Activated CD4-positive, alpha-beta T cell treated with anti-CD3 and anti-CD28 coated beads, Interleukin-2, Interleukin-6, amounts not matched to agents 100 ng/mL and 50 ng/mL, durations not matched to agents 16 hours and 8 hours (primary cell): ENCODE data around the gene SLC51B.
"Not testable (repeated sequence)": the region's sequence is repeated elsewhere in the genome, so short reads cannot be mapped to it uniquely, and the experiment has no call there.

Experiments used
- DNase-seq: peaks from one replicate; pipeline ENCODE4 v3.0.0-alpha.2; 2020

The SLC51B gene

DNA sequence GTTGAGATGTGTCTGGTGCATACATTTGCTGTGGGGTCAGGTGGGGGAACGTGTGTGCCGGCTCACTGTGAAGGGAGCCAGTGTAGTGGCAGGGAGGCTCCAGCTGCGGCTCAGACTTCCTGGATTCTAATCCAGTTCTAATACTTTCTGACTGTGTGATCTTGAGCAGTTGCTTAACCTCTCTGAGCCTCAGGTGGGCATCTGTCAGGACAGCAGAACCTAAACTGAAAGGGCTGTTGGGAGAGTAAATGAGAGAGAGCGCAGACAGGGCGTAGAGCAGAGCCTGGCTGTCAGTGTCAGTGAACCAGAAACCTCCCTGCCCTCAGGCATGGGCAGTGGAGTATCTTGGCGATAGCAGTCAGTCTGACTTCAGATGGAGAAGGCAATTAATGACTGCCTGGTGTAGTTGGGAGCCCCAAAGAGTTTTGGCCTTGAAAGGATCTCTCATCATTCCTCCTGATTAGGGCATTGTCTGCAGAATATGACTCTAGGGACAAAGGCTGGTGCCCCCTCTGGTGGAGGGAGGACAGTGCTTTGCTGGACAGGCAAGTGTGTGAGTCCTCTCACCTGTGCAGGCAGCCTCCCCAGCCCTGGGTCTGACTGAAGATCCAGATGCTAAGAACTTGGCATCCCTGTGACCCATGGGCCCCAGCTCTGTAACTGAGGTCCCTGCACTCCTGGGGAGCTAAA, 40.9 kb downstream of the SLC51B start:
- DNase-seq: peak; percentile 21

DNA sequence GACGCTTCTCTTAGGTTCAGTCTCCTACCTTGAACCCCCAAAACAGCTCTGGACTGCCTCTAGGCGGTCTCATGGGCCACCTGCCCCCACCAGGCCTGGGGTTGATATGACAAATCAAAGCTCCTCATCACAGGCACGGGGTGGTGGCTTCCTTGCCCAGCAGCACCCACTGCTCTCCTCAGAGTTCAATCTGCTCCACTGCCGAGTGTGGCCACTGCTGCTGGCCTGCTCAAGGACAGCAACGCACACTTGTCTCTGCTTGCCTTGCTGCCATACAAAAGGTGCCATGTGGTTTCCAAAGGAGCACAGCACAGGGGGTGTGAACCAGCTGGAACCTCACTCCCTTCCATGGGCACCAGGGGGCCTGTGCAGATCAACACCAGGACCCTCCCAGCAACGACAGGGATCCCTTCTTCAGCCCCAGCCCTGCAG, 41.5 kb downstream of the SLC51B start:
- no peak for DNase-seq

DNA sequence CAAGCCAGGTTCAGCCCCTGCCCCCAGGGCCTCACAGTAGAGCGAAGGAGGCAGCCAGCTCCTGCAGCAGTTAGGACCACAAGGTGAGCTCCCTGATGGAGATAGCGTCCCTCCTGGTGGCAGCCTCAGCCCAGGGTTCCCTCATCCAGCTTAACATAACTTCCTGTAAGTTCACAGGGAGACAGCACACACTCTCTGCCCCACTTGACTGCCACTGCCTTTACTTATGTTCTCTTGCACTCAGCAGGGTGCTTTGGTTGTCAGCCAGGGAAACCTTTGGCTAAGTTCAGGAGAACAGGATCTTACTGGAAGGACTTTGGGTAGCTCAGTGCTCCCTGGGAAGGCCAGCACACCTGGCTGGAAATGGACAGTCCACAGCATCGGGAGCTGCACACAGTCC, 42.2 kb downstream of the SLC51B start:
- no peak for DNase-seq

DNA sequence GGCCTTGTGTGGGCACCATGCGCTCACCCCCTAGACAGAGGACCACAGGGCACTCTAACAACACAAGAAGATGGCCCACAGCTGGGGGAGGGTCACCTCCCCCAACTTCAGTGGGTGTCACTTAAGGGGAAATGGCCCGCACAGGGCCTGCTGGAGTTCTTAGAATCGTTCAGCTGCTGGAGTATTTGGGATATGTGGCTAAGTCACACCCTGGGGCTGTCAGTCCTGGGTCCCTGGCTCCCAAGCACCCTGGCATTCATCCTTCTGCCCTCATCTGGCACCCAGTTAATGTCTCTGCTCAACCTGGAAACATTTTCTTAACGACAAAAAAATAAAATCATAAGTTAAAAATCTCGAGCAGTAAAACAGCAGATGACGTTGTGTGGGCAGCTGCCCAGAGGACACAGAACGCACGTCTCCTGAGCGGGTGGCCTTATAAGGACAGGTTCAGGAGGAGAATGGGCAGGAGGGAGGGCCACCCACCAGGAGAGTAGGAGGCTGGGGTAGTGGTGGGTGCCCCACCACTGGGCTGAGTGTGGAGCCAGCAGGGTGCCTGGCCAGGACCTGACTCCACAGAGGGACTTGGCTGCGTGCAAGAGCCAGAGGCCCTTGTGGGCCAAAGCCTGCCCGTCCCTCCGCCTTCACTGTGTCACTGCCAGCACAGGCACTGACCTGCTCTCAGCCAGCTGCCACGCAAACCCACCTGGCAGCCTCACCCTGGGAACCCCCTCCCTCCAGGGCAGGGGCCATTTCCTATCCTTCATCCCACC, 42.9 kb downstream of the SLC51B start:
- DNase-seq: no peak

DNA sequence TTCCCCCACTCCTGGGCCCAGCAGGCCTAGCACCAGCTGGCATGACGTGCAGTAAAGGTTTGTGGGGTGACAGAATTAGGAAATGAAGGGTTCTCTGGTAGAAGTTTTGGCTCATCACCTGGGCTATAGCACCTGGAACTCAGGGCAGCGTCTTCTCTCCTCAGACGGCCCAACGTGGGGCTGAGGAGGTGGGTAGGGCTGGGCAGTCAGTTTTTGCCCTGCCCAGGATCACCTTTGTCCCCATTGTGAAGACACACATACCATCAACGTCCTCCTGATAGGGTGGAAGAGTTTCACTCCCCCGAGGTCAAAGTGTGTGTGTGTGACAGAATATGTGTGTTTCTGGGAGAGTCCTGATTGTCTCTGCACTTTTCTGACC, 43.4 kb downstream of the SLC51B start:
- DNase-seq: no peak

DNA sequence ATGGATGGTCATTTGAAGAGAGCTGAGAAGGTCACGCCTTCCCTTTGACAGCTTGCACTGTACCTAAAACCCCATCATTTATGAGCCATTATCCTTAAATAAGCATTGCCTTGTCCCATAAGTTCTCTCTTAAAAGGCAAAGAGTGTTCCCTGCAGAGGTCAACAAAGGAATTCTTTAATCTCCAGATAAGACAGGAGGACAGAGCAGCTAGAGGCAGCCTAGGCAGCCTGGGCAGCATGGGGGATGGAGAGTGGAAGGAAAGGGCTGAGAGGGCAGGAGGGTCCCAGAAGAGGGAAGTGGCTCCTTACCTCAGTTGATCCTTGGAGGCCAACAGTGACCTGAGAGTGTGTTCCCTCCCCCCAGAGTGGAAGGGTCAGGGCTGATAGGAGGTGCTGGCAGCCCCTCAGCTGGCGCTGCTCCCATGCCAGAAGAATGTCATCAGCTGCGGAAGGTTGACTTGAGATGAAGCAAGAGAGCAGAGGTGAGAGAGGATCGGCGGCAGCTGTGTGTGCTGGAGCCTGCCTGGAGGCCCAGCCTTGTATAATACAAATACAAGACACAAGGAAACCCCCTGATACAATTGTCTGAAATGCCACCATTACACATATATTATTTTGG, 44.1 kb downstream of the SLC51B start:
- no peak for DNase-seq

DNA sequence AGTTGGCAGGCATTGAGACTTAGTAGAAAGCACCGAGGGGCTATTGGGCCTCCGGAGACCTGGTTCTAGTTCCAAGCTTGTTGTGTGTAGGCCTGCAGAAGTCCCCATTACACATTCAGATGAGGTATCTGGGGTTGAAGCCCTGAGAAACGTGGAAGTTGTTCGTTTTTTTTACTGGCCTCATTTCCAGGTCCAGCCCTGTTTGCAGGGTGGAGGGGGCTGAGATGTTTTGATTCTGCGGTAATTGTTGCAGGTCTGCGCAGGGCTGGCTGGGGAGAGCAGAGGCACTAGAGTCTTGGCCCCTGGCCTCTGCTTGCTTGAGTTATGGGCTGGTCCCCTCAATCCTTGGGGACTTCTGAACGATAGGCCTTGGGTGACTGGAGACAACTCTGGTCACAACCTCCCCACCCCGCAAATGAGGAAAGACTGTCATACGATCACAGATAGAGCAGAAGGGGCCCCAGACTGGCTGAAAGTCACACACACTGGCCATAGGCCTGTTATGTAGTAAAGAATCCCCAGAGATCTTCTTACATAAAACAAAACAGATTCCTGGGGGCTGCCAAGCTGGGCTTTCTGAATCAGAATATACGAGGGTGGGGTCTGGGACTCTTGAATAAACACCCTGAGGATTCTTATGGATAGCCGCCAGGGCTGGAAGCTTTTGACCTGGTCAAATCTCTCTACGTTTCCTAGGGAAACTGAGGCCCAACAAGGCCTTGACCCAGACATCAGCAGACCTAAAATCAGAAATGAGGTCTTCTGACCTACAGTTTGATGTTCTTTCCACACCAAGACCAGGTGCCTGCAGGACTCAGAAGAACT, 47.0 kb downstream of the SLC51B start:
- DNase-seq: no peak

DNA sequence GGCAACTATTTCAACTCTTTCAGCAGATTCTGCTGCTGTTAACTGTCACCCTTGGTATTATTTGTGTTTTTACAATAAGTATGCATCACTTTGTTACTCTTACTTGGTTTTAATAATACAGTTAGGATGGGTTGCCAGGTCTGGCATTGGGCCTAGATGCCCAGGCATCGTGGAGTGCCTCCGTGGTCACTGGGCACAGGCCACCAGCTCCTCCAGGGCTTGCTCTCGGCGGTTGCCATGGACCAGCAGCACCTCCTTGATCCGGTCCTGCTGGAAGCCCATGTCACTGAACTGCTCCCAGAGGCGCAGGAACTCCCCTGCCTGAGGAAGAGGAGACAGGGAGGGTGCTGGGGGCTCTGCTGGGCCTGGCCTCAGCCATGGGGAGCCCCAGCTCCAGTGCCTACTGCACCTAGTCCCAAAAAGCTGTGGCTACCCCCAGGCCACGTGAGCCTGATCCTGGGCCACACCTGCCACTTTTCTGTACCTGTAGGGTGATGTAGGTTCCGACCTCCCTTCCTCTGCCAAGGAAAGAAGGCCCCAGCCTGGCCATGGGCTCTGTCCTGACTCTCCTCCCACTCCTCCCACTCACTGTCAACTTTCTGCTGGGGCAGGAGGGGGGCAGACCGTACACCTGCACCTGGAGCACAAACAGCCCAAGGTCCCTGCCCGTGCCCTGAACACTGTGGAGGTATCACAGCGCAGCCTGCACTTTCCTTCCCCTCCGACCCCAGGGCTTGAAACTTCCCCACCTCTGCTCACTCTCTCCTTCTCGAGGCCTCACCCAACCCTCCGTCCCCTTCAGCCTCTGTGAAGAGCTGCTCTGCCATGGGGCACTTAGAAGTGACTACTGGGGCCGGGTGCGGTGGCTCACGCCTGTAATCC, 48.0 kb downstream of the SLC51B start:
- DNase-seq: no peak

DNA sequence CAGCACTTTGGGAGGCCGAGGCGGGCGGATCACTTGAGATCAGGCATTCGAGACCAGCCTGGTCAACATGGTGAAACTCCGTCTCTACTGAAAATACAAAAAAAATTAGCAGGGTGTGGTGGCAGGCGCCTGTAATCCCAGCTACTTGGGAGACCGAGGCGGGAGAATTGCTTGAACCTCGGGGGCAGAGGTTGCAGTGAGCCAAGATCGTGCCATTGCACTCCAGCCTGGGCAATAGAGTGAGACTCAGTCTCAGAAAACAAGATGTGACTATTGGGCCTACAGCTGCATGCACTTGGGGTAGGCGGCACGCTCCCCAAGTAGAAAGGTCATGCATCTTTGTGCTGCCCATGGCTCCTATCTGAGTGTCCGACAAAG, 48.6 kb downstream of the SLC51B start:
- DNase-seq: not testable (repeated sequence)

DNA sequence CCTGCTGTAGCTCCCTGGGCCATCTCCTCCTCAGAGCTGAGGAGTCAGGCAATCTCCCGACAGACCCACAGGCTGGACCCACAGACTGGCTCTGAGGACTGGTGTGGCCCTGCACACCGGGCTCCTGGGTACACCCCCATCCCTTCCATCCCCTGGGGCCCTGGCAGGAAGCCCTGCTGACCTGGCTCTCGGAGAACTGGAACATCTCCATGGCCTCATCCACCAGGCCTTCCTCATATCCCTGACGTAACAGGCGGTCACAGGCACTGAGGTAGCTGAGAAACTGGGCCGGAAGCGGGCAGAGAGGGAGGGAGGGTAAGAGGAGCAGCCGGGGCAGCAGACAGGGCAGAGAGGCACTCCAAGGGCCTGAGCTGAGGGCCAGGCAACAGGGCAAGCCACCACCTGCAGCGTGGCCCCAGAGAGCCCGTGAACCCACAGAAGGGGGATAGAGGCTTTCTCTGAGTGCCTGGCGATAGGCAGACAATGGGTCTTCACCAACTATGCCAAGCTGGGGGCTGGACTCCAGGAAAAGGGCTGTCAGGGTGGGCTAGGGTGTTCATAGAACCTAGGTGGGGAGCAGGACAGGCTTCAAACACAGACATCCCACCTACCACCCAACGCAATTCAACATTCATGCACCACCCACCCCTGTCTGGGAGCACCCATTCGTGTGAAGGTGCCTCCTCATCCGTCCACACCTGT, 49.3 kb downstream of the SLC51B start:
- DNase-seq: no peak

DNA sequence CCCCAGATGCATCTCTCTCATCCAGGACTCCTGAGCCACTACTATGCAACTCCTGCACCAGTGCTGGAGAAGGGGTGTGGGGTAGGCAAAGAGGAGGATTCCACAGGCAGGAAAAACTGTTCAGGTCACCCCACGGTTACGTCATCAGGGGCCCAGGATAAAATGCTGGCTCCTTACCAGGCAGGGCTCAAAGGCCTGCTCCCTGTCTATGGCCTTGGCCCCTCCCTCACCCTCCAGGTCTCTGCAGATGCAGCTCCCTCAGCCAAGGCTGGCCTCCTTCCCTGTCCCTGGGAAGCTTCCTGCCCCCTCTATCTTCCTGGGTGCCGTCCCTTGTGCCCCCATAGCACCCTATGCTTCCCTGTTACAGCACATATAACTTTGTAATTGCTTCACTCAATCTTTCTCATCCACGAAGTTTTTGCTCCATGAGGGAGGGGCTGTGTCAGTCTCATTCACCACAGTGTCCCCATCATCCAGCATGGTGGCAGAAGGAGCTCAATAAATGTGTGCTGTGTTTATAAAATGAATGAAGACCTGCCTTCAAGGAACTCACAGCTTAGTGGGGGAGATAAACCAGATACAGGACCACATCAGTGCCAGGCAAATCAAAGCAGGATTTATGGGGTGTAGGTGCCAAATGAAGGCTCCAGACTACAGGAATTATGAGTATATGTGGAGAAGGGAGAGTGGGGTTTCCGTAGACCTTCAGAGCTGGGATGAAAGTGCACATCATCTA, 50.0 kb downstream of the SLC51B start:
- no peak for DNase-seq

DNA sequence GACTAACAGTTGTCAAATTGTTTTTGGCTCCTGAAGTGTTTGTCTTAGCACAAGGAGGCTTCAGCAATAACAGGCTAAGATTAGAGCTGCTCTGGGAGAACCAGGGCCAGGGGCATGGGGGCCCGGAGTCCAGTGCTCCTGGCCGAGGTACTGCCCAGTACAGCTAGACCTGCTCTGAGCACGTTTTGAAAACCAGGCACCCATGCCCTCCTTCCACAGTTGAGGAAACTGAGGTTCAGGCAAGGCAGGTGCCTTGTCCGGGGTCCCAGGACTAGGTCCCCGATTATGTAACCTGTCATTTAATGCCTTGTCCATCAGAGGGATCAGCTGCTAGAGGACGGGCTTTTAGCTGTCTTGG, 50.5 kb downstream of the SLC51B start:
- DNase-seq: no peak

DNA sequence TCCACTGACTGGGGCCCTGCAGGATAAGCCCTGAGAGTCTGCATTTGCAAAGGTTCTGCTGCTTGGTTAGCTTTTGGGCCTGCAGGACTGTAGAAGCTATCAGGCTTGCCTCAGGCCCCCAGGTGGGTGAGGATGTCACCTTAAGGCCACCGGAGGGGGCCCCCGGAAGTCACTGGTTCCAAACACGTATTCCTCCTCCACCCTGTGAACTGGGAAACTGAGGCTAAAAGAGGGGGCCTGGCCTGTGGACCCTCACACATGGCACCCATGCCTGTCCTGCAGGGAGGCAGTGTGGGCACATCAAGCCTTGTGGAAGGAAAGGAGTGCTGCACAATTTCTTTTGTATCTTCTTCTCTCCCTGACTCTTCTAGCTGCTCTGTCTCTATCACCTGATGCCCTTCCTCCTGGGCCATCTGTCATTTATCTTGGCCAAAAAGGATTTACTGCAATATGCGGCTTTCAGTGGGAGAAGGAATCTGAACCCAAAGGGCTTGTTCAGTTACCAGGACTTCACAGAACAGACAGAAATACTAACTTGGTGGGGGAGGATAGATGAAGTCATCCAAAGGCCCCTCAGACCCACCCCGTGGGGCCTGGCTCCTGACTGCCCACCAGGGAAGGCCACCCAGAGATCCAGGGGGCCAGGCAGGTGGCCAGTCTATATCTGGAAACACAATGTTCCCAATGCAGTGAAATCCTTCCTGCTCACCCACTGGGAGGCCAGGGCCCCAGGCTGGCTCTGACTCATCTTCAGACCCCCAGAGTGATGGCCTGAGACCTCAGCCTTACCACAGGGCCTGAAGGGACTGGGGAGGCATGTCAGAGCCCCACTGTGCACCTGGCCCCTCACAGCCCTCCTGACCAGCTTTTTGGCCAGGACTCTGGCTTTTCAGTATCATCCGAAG, 51.5 kb downstream of the SLC51B start:
- no peak for DNase-seq

DNA sequence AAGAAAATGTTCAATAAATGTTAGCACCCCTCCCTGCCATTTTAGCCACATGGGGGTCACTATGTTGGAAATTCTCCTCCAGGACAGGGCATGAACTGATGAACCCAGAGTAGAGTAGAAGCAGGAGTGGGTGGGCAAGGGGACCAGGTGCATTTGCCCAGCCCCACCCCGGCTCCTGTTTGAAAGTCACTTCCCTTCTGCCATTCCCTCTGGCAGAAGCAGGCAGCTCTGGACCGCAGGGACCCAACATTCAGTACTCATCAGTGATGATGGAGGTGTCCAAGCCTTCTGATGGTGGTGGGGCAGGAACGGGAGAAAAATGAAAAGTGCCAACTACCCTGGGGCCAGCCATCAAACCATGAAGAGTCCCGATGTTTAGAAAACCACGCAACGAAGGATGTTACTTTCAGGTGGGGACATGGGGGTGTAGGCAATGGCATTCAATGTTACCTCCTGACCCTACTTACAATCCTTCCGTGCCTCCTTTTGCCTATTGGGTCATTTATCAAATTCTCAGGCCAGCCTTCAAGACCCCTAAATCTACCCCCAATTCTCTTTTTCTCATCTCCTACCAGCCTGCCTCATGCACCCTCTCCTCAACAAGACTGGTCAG, 52.6 kb downstream of the SLC51B start:
- no peak for DNase-seq

DNA sequence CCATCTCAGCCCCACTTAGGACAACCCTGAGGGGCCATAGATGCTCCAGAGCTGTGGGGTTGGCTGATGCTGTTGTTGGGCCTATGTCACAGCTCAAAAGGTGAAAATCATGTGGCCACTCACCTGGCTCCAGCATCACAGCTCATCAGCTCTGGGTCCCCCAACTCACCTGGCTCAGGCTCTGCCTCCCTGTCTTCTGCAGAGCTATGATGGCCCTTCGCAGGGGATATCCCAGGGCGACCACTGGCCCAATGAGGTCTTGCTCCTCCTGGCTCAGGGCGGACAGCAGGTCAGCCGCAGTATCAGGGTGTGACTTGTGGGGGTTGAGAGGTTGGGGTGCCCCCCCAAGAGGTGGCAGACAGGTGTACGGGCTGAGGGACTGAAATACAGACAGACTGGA, 54.1 kb downstream of the SLC51B start:
- no peak for DNase-seq

DNA sequence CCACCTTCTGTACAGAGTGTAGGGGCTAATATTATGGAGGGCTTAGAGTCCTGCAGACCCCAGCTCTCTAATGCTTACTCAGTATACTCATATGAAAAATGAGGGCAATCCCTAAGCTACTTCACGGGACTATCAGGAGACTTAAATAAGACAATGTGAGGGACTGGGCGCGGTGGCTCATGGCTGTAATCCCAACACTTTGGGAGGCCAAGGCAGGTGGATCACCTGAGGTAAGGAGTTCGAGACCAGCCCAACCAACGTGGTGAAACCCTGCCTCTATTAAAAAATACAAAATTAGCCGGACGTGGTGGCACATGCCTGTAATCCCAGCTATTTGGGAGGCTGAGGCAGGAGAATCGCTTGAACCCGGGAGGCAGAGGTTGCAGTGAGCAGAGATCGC, 54.6 kb downstream of the SLC51B start:
- DNase-seq: not testable (repeated sequence)

DNA sequence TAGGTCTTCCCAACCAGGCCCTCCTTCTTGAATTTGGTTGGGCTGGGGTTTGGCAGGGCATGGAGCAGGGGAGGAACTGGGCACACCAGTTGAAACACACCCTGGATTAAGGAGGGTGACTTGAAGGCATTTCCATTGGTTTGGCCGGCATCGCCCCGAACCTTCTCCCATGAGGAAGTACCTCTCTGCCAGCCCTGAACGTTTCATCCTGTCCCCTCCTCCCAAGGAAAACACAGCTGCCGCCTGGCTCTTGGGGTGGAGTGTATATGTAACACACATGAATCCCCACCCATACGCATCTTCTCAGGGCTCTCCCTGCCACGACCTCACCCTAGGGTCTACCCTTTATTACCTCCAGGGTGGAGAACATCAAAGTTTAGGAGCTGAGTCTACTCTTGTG, 55.3 kb downstream of the SLC51B start:
- no peak for DNase-seq

DNA sequence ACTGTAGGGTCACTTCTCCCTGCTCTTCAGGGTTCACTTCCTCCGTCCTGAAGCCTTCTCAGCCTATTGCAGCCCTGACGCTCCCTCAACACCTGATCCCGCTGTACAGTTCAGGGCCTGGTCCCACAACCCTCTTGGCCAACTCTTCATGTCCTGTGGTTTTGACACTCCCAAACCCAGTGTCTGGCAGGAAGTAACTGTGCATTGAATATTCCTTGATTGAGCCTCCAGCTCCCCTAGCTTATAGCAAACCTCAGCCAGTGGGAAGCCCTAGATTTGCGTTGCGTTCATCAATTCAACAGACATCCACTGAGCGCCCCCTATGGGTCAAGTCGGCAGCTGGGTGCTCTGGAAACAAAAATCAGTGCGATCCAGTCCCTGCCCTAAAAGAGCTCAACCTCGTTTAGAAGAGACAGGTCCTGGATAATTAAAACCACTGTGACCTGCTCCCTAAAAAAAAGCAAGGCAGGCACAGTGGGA, 56.3 kb downstream of the SLC51B start:
- peak; percentile 61 for DNase-seq
